HepG2 (cell line): ENCODE results near the gene STPG4. TPM values are rescaled to one million over a fixed set of nuclear protein-coding genes. Genes with fewer than 3 reads are reported as not detected.

ENCODE experiments used
- FOSL2 ChIP-seq: sonication (generic); formaldehyde crosslinking; IDR thresholded peaks from 2 replicates; pipeline ENCODE4 v1.4.0; 2020; ENCODE audit warnings: missing genetic modification reagents
- HNF4G ChIP-seq, 2 experiments: sonication (generic) in 1 of 2; formaldehyde crosslinking in 1 of 2; IDR thresholded peaks; 2 replicates each; pipeline versions ENCODE4 v1.4.0 to v1.6.1; 2011 to 2020; ENCODE audit warnings: borderline replicate concordance in 2 of 2, low read depth in 2 of 2, mild to moderate bottlenecking in 2 of 2, low read length in 1 of 2, missing genetic modification reagents in 1 of 2, moderate library complexity in 1 of 2
- HOXA7 ChIP-seq: sonication (generic); formaldehyde crosslinking; IDR thresholded peaks from 2 replicates; pipeline ENCODE4 v1.8.1; 2022; ENCODE audit warnings: mild to moderate bottlenecking, missing genetic modification reagents, moderate library complexity
- IKZF4 ChIP-seq: sonication (generic); formaldehyde crosslinking; IDR thresholded peaks from 2 replicates; pipeline ENCODE4 v1.5.1; 2020; ENCODE audit warnings: borderline replicate concordance, mild to moderate bottlenecking, low read depth, missing genetic modification reagents; ENCODE audit errors: not compliant biosample characterization
- IRF2 ChIP-seq: IDR thresholded peaks from 2 replicates; pipeline ENCODE4 v1.6.1; 2018; ENCODE audit warnings: missing genetic modification reagents, missing compliant biosample characterization
- KLF15 ChIP-seq: sonication (generic); formaldehyde crosslinking; IDR thresholded peaks from 2 replicates; pipeline ENCODE4 v1.8.1; 2023; ENCODE audit warnings: borderline replicate concordance, mild to moderate bottlenecking, inconsistent platforms, missing genetic modification reagents, mixed read lengths
- MAFK ChIP-seq, 2 experiments: IDR thresholded peaks in 1 of 2; conservative IDR thresholded peaks in 1 of 2; 2 replicates each; pipeline ENCODE4 v1.6.1; 2011; ENCODE audit warnings: improper control_type of control experiment in 2 of 2, low read length in 2 of 2
- MTF1 ChIP-seq: sonication (generic); formaldehyde crosslinking; IDR thresholded peaks from 2 replicates; pipeline ENCODE4 v1.5.0; 2020; ENCODE audit warnings: missing genetic modification reagents
- NCOA2 ChIP-seq: sonication (generic); formaldehyde crosslinking; IDR thresholded peaks from 2 replicates; pipeline ENCODE4 v1.8.0; 2022; ENCODE audit warnings: inconsistent platforms
- NFE2 ChIP-seq: sonication (generic); formaldehyde crosslinking; IDR thresholded peaks from 2 replicates; pipeline ENCODE4 v1.4.0; 2020; ENCODE audit warnings: missing genetic modification reagents
- NKX3-1 ChIP-seq: sonication (generic); formaldehyde crosslinking; IDR thresholded peaks from 2 replicates; pipeline ENCODE4 v1.5.0; 2020; ENCODE audit warnings: missing genetic modification reagents
- NRL ChIP-seq: sonication (generic); formaldehyde crosslinking; IDR thresholded peaks from 2 replicates; pipeline ENCODE4 v1.5.0; 2020; ENCODE audit warnings: missing genetic modification reagents, mild to moderate bottlenecking, moderate library complexity, borderline replicate concordance
- POLR2A ChIP-seq, 2 experiments: IDR thresholded peaks; 2 replicates each; pipeline ENCODE4 v1.6.1; 2011; ENCODE audit warnings: low read depth in 2 of 2, low read length in 2 of 2, mild to moderate bottlenecking in 1 of 2, moderate library complexity in 1 of 2; ENCODE audit not compliant: insufficient read depth in 1 of 2
- RERE ChIP-seq: IDR thresholded peaks from 2 replicates; pipeline ENCODE4 v1.6.1; 2016; ENCODE audit warnings: low read depth, missing genetic modification reagents, missing compliant biosample characterization
- RXRB ChIP-seq: IDR thresholded peaks from 2 replicates; pipeline ENCODE4 v1.6.1; 2016; ENCODE audit warnings: borderline replicate concordance, missing genetic modification reagents, missing compliant biosample characterization
- SUZ12 ChIP-seq: fragments of 150-350 bp; IDR thresholded peaks from 2 replicates; pipeline ENCODE4 v1.6.1; 2014; ENCODE audit warnings: low read depth, low read length
- ZFP36L1 ChIP-seq: sonication (generic); formaldehyde crosslinking; IDR thresholded peaks from 2 replicates; pipeline ENCODE4 v1.8.0; 2022; ENCODE audit warnings: mild to moderate bottlenecking, missing genetic modification reagents, moderate library complexity
- ZKSCAN5 ChIP-seq: sonication (generic); formaldehyde crosslinking; IDR thresholded peaks from 2 replicates; pipeline ENCODE4 v1.5.1; 2020; ENCODE audit warnings: mild to moderate bottlenecking, missing genetic modification reagents
- ZNF224 ChIP-seq: sonication (generic); formaldehyde crosslinking; IDR thresholded peaks from 2 replicates; pipeline ENCODE4 v1.5.0; 2020; ENCODE audit warnings: mild to moderate bottlenecking, missing genetic modification reagents
- ZNF263 ChIP-seq: sonication (generic); formaldehyde crosslinking; IDR thresholded peaks from 2 replicates; pipeline ENCODE4 v1.4.0; 2020; ENCODE audit warnings: missing genetic modification reagents
- ZNF296 ChIP-seq: sonication (generic); formaldehyde crosslinking; conservative IDR thresholded peaks from 2 replicates; pipeline ENCODE4 v1.5.0; 2020; ENCODE audit warnings: mild to moderate bottlenecking, missing genetic modification reagents
- ZNF501 ChIP-seq: sonication (generic); formaldehyde crosslinking; IDR thresholded peaks from 2 replicates; pipeline ENCODE4 v1.5.1; 2020; ENCODE audit warnings: mild to moderate bottlenecking, moderate library complexity, missing genetic modification reagents
- ZNF564 ChIP-seq: sonication (generic); formaldehyde crosslinking; IDR thresholded peaks from 2 replicates; pipeline ENCODE4 v1.8.1; 2023; ENCODE audit warnings: mild to moderate bottlenecking, missing genetic modification reagents
- ZNF709 ChIP-seq: sonication (generic); formaldehyde crosslinking; IDR thresholded peaks from 2 replicates; pipeline ENCODE4 v1.5.0; 2020; ENCODE audit warnings: mild to moderate bottlenecking, missing genetic modification reagents
- ZNF740 ChIP-seq: sonication (generic); formaldehyde crosslinking; IDR thresholded peaks from 2 replicates; pipeline ENCODE4 v1.4.0; 2020; ENCODE audit warnings: missing genetic modification reagents
- ZNF780A ChIP-seq: sonication (generic); formaldehyde crosslinking; IDR thresholded peaks from 2 replicates; pipeline ENCODE4 v1.8.0; 2022; ENCODE audit warnings: mild to moderate bottlenecking, missing genetic modification reagents, moderate library complexity
- ZSCAN22 ChIP-seq: sonication (generic); formaldehyde crosslinking; IDR thresholded peaks from 2 replicates; pipeline ENCODE4 v1.4.0; 2020; ENCODE audit warnings: mild to moderate bottlenecking, missing genetic modification reagents
- polyA plus RNA-seq, 8 experiments: library from polyadenylated mRNA; depleted of rRNA in 3 of 8; stranded (reverse) in 7 of 8; unstranded in 1 of 8; fragments of >200 nt; fragmentation: Illumina TruSeq in 4 of 8; extraction: Trizol in 4 of 8; gene quantifications; 2 replicates each; pipeline versions ENCODE4 v1.2.1 to v1.2.3, GENCODE V29; 2011 to 2016; ENCODE audit warnings: low read depth in 4 of 8, missing spikeins in 1 of 8, mixed read lengths in 1 of 8; ENCODE audit not compliant: insufficient read depth in 1 of 8
- total RNA-seq, 5 experiments: library from RNA; depleted of rRNA; stranded (reverse); fragments of >200 nt; fragmentation: Illumina TruSeq; extraction: Trizol; gene quantifications; 2 replicates each; pipeline ENCODE4 v1.2.3, GENCODE V29; 2016; ENCODE audit warnings: low read depth in 1 of 5

The STPG4 gene
- total and polyA plus RNA-seq, 2 of the 13 experiments (the other 11 are each of a cell fraction or from before 2014, with no cell fraction given), result 0.11 to 0.15 TPM

DNA sequence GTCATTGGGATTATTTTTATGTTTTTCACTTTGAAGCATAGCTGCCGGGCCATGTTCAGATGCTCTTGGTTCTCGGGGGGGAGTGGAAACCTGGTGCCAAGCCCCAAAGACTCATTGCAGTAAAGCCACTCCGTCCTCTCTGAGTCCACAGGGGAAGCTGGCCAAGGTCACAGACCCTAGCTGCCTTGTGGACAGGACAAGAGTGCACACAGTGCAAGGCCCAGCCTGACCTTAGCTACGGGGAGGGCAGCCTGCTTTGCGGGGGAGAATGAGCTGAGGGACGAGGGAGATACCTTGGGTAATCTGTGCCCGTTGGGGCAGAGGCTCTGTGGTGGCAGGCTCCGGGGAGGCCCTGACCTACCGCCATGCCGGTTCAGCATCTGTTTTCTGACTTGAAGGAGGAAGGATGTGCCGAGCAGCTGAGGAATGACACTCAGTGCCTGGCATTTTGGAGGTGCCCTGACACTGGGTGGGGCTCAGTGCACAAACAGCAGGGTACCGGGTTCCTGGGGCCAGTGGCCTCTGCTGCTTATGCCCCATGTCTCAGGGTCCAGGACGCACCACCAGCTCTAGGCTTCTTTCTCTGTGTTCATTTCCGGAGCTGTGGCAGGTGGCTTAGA is 87.2 kb downstream of the STPG4 start (continued):
- TF ChIP-seq HNF4G (IDR thresholded peaks at IDR 0.05; ENCODE audit: borderline replicate concordance, low read depth, low read length) (peak; percentile 28; the same call in 1 of the 2 replicates), HNF4G (CRISPR knock-in tag; IDR thresholded peaks at IDR 0.05; ENCODE audit: borderline replicate concordance, low read depth) (0 out of 2 replicates have a peak, but pooled peaks have one; percentile 5), MTF1 (CRISPR knock-in tag) (no peak), ZNF740 (peak; percentile 50), IKZF4 (no peak), NKX3-1 (CRISPR knock-in tag) (no peak), ZNF564 (CRISPR knock-in tag) (no peak), IRF2 (CRISPR knock-in tag) (peak; percentile 67), MAFK (conservative IDR thresholded peaks at IDR 0.05 in 1 of 2, IDR thresholded peaks at IDR 0.05 in 1 of 2; ENCODE audit: low read length in 2 of 2) (no peak), SUZ12 (no peak), RERE (no peak), ZFP36L1 (CRISPR knock-in tag) (no peak), NRL (CRISPR knock-in tag) (no peak), ZNF780A (CRISPR knock-in tag) (no peak), RXRB (CRISPR knock-in tag) (peak; percentile 93), HOXA7 (CRISPR knock-in tag) (no peak), POLR2A (IDR thresholded peaks at IDR 0.05; ENCODE audit: insufficient read depth in 1 of 2, low read depth in 2 of 2, low read length in 2 of 2) (no peak), ZNF224 (CRISPR knock-in tag) (no peak), NCOA2 (CRISPR knock-in tag) (peak; percentile 58; the same call in 1 of the 2 replicates), KLF15 (no peak), ZNF501 (CRISPR knock-in tag) (0 out of 2 replicates have a peak, but pooled peaks have one; percentile 36), ZNF296 (0 out of 2 replicates have a peak, but pooled peaks have one; percentile 43), ZNF263 (CRISPR knock-in tag) (peak; percentile 72; the same call in 1 of the 2 replicates), NFE2 (CRISPR knock-in tag) (no peak), ZSCAN22 (CRISPR knock-in tag) (no peak), FOSL2 (CRISPR knock-in tag) (peak; percentile 70), ZNF709 (CRISPR knock-in tag) (peak; percentile 45; the same call in 1 of the 2 replicates), ZKSCAN5 (CRISPR knock-in tag) (no peak)
